ENCODE measurements around the gene CHRNA4.

The CHRNA4 gene

DNA sequence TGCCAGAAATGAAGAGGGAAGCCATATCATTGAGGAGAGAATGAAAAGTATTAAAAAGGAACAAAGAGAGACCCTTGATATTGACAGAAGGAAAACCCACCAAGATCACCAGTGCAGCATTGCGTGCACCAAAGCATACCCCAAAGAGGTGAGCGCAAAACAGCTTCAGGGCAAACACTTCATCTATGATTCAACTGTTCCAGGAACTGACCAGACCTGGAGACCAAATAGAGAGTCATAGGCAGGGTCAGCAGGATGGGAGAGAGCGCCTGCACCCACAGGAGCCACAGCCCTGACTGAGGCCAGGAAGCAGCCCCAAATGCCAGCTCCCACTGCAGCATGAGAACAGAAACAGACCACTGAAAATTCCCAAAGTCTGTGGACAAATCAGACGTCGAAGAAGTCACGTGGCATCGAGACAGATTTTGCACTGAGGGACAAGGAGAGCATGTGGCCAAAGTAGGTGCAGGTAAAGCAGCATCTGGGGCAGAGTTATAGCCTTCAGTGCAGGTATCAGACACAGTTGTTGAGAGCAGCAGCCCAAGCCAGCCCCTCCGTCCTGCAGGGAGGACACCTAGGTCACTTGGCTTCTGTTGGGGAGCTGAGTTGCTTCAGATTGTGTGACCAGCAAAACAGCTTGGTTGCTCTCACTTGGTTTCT, 29.3 kb downstream of the CHRNA4 start:
- no peak for DNase-seq (ENCODE audit: low read depth)
- no peak overlapping the region for H3K4me3 ChIP-seq (ENCODE audit: low read depth, low read length)
- TF ChIP-seq, protein P1, sequence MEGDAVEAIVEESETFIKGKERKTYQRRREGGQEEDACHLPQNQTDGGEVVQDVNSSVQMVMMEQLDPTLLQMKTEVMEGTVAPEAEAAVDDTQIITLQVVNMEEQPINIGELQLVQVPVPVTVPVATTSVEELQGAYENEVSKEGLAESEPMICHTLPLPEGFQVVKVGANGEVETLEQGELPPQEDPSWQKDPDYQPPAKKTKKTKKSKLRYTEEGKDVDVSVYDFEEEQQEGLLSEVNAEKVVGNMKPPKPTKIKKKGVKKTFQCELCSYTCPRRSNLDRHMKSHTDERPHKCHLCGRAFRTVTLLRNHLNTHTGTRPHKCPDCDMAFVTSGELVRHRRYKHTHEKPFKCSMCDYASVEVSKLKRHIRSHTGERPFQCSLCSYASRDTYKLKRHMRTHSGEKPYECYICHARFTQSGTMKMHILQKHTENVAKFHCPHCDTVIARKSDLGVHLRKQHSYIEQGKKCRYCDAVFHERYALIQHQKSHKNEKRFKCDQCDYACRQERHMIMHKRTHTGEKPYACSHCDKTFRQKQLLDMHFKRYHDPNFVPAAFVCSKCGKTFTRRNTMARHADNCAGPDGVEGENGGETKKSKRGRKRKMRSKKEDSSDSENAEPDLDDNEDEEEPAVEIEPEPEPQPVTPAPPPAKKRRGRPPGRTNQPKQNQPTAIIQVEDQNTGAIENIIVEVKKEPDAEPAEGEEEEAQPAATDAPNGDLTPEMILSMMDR (conservative IDR thresholded peaks at IDR 0.05; ENCODE audit: low read depth, low read length) = no peak

DNA sequence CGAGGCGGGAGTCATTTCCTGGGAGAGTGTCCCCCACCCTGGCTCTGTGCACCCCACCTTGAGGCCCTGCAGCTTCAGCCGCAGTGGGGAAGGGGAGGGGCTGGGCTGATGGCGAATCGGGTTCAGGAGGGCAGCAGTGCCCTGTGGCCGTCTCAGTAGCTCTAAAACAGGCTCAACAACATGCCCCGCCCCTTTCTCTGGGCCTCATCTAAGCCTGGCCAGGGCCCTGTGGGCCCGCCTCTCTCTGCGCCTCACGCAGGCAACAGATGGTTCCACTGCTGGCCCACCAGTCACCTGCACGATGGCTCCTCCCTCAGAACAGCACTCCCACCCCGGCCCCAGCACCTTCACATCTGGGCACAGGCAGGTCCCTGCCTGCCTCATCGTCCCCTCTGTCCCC, 30.2 kb downstream of the CHRNA4 start:
- DNase-seq (ENCODE audit: low read depth) = no peak
- H3K4me3 ChIP-seq (ENCODE audit: low read depth, low read length) = no peak overlapping the region
- TF ChIP-seq, protein P1 (conservative IDR thresholded peaks at IDR 0.05; ENCODE audit: low read depth, low read length) = no peak

DNA sequence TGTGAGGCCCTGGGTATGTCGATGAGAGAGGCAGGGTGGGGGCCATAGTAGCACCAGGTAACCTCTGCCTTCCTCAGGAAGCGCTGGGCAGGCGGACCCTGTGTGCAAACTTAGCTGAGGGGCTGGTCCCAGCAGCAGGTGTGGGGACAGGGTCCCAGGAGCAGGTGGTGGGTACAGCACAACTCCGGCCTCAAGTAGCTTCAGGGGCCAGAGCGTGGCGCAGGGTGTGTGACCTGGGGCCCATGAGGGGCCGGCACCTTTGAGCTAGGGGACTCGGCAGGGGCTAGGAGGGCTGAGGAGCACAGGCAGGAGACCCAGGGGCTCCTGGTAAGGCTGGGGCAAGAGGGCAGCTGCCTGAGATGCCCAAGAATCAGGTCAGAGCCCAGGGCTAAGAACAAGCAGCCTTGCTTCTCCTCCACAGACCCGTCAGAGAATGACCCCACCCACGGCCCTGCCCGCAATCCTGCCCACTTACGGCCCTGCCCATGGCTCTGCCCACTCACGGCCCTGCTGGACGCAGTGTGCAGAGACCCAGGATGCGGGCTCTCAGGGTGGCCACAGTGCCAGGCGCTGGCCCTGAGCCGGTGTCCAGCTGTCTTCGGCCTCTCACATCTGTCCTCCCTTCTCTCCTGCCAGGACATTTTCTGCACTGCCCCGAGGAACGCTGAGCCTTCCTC, 30.9 kb downstream of the CHRNA4 start:
- H3K4me3 ChIP-seq (ENCODE audit: low read depth, low read length) = no peak overlapping the region
- TF ChIP-seq, protein P1 (conservative IDR thresholded peaks at IDR 0.05; ENCODE audit: low read depth, low read length) = no peak
- DNase-seq (ENCODE audit: low read depth) = no peak

DNA sequence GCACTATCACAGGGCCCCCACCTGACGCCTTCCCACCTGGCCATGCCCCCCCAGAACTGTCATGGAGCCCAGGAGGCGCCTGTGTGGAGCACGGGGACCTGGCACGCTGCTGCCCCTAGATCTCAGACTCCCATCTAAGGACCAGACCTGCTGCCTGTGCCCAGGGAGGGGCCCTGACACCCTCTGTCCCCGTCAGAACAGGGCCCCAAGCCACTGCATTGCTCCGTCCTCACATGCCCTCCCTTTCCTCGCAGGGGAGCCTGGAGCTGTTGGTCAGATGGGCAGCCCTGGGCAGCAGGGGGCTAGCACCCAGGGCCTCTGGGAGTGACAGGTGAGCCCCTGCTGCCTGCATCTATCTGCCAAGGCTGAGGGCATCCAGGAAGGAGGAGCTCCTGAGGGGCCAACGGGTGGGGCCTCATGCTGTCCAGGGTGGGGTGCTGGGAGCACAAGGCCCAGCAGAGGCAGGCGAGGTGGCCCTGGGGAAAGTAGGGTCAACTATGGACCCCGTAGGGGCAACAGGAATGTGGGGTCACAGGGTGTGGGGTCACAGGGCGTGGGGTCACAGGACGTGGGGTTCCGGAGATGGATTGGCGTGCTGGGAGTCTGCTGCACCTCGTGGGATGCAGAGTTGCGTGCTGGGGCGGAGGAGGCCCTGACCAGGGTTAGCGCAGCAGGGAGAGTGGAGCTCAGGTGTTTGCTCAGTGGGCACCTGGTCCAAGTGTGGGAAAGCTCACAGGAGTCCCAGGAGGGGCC, 31.6 kb downstream of the CHRNA4 start:
- TF ChIP-seq, protein P1 (conservative IDR thresholded peaks at IDR 0.05; ENCODE audit: low read depth, low read length) = no peak
- no peak overlapping the region for H3K4me3 ChIP-seq (ENCODE audit: low read depth, low read length)
- no peak for DNase-seq (ENCODE audit: low read depth)

DNA sequence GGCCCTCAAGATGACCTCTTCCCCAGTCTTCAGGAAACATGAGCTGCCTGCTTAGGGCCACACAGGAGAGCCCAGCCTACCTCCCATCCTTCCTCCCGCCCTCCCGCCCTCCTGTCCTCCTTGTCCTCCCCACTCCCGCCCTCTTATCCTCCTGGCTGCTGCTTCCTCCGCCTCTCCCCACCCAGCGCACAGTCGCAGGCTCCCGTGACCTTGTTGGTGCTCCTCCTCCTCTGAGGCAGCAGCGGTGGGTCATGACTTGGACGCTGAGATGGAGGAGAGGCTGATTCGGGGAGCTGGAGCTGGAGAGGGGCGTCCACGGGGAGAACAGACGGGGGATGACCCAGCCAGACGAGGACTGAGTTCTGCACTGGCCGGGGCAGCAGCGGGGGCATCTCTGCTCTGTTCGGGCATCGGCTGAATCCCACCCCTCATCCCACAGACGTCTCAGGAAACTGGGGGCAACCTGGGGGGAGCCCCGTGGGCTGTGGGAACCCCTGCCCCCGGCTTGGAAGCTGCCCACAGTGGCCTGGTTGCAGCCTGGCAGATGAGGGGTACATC, 32.4 kb downstream of the CHRNA4 start:
- no peak overlapping the region for H3K4me3 ChIP-seq (ENCODE audit: low read depth, low read length)
- TF ChIP-seq, protein P1 (conservative IDR thresholded peaks at IDR 0.05; ENCODE audit: low read depth, low read length) = no peak
- no peak for DNase-seq (ENCODE audit: low read depth)

DNA sequence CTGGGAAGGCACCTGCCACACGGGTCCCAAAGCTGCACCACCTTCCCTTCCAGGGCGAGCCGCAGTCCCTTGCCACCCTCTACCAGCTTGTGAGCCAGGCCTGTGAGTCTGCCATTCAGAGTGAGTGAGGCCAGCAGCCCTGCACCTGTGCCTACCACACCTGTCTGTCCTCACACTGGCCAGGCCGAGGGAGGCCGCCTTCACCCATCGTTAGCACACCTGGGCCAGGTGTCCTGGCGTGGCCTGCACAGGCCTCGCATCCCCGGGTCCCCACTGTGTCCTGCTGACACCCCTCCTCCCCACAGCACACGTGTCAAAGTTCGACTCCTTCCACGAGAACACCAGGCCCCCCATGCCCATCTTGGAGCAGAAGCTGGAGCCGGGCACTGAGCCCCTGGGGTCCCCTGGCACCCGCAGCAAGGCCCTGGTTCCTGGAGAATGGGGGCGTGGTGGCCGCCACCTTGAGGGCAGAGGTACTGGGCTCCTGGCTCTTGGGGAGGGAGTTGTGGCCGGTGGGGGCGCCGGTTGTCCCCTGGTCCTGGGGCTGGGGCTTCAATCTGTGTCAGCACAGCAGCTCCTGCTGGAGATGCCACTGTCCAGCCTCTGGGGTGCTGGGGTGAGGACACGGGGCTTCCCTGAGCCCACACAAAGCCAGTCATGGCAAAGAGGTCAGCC, 33.0 kb downstream of the CHRNA4 start:
- DNase-seq (ENCODE audit: low read depth) = no peak
- H3K4me3 ChIP-seq (ENCODE audit: low read depth, low read length) = no peak overlapping the region
- TF ChIP-seq, protein P1 (conservative IDR thresholded peaks at IDR 0.05; ENCODE audit: low read depth, low read length) = no peak

Data from choroid plexus epithelial cell (primary cell).